ENCODE data around the gene AP1M2.
A peak's percentile ranks its signal among the peaks of the same experiment; 100 is the strongest.

- peak; percentile 68 for TF ChIP-seq YY1 (tag by site-specific recombination; IDR thresholded peaks at IDR 0.05)
- TF ChIP-seq, protein P1, sequence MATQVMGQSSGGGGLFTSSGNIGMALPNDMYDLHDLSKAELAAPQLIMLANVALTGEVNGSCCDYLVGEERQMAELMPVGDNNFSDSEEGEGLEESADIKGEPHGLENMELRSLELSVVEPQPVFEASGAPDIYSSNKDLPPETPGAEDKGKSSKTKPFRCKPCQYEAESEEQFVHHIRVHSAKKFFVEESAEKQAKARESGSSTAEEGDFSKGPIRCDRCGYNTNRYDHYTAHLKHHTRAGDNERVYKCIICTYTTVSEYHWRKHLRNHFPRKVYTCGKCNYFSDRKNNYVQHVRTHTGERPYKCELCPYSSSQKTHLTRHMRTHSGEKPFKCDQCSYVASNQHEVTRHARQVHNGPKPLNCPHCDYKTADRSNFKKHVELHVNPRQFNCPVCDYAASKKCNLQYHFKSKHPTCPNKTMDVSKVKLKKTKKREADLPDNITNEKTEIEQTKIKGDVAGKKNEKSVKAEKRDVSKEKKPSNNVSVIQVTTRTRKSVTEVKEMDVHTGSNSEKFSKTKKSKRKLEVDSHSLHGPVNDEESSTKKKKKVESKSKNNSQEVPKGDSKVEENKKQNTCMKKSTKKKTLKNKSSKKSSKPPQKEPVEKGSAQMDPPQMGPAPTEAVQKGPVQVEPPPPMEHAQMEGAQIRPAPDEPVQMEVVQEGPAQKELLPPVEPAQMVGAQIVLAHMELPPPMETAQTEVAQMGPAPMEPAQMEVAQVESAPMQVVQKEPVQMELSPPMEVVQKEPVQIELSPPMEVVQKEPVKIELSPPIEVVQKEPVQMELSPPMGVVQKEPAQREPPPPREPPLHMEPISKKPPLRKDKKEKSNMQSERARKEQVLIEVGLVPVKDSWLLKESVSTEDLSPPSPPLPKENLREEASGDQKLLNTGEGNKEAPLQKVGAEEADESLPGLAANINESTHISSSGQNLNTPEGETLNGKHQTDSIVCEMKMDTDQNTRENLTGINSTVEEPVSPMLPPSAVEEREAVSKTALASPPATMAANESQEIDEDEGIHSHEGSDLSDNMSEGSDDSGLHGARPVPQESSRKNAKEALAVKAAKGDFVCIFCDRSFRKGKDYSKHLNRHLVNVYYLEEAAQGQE (tag by site-specific recombination; IDR thresholded peaks at IDR 0.05): no peak
- TF ChIP-seq ZEB2 (tag by site-specific recombination; IDR thresholded peaks at IDR 0.05): peak; percentile 74; the same call in 1 of the 2 replicates
- no peak for TF ChIP-seq ZBTB20 (tag by site-specific recombination; IDR thresholded peaks at IDR 0.05)
These were observed 43.5 kb downstream of the AP1M2 start, which contains the start of gene ATG4D for GRCh38 chr19:10543420-10544241.
